Suprapubic skin (tissue), 4 donors: ENCODE data around the gene CDH4. TPM values are rescaled to one million over a fixed set of nuclear protein-coding genes. Genes with fewer than 3 reads are reported as not detected.

Experiments used
- DNase-seq, 2 donors: peaks; one replicate each; pipeline ENCODE4 v3.0.0-alpha.2; 2019; ENCODE audit warnings: low spot score in 2 of 2
- H3K27ac ChIP-seq: fragments of 200-600 bp; sonication (generic); one replicate; pipeline ENCODE4 v1.5.1; 2019
- H3K27me3 ChIP-seq: fragments of 200-600 bp; sonication (generic); one replicate; pipeline ENCODE4 v1.5.1; 2019
- H3K36me3 ChIP-seq: fragments of 200-600 bp; sonication (generic); one replicate; pipeline ENCODE4 v1.5.1; 2019
- H3K4me1 ChIP-seq: fragments of 200-600 bp; sonication (generic); one replicate; pipeline ENCODE4 v1.5.1; 2019
- H3K4me3 ChIP-seq: fragments of 200-600 bp; sonication (generic); one replicate; pipeline ENCODE4 v1.5.1; 2019; ENCODE audit warnings: mild to moderate bottlenecking
- H3K9me3 ChIP-seq: fragments of 200-600 bp; sonication (generic); one replicate; pipeline ENCODE4 v1.5.1; 2019
- EP300 ChIP-seq: sonication (generic); formaldehyde crosslinking; IDR thresholded peaks from one replicate; pipeline ENCODE4 v1.6.1; 2017; ENCODE audit warnings: antibody characterized with exemption
- POLR2A ChIP-seq, 2 donors: fragments of 450-650 bp; IDR thresholded peaks; one replicate each; pipeline ENCODE4 v1.6.1; 2017; ENCODE audit warnings: antibody characterized with exemption in 2 of 2, mild to moderate bottlenecking in 2 of 2, moderate library complexity in 2 of 2
- POLR2AphosphoS5 ChIP-seq, 3 donors: sonication (generic); formaldehyde crosslinking; IDR thresholded peaks; one replicate each; pipeline ENCODE4 v1.6.1; 2017; ENCODE audit warnings: antibody characterized with exemption in 3 of 3
- WGBS: methylation state at CpG from one replicate; pipeline ENCODE4 v1.1.5; 2018; 5-methylcytosine and 5-hydroxymethylcytosine counted together
- total RNA-seq, 4 donors: library from RNA; depleted of rRNA; stranded (reverse); fragments of >200 nt; gene quantifications; one replicate each; pipeline ENCODE4 v1.1.0, GENCODE V29; 2016
- TF ChIP-seq, protein P1 (sequence below), 2 donors: fragments of 200-600 bp in 1 of 2; fragments of 450-650 bp in 1 of 2; sonication (generic) in 1 of 2; IDR thresholded peaks; one replicate each; pipeline ENCODE4 v1.5.1; 2016 to 2019; ENCODE audit warnings: antibody characterized with exemption in 2 of 2, mild to moderate bottlenecking in 1 of 2, moderate library complexity in 1 of 2

The CDH4 gene
- total RNA-seq, 4 donors from 2014 or later: 0.91 to 5.9 (median 2.6) TPM

DNA sequence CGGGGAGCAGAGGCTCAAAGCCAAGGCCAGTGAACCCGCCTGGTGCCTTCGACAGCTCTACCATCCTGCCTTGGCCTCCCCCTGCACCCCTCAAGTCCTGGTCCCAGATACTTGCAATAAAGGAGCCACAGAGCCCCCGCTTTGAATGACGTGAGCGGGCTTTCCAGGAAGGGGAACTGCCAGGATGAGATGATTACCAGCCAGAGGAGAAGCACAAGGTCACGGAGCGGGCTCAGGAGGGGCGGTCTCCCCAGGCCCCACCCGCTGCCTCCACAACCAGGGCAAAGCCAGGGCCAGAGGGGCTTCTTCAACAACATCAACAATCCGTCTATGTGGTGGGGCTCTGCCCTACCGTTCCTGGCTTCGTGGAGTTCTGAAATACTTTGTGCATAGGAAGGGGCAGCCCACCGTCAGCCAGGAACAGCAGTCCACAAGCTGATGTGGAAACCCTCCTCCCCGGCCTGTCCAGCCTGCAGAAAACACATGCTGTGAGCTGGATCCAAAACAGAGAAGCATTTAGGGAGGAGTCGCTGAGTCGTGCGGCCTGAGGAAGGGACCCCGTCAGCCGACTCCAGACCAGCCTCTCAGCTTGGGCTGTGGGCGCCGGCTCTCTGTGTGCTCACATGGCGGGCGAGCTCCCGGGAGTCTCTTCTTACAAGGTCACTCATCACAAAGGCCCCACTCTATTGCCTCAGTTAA, 392.5 kb downstream of the CDH4 start:
- Histone ChIP-seq H3K27me3 (peaks cover 24% of the 10 kb centered on the region), H3K36me3 (no peaks in the 10 kb centered on the region), H3K27ac (no peak overlapping the region), H3K9me3 (peaks cover 4% of the 10 kb centered on the region), H3K4me1 (peaks cover 7% of the 10 kb centered on the region), H3K4me3 (no peak overlapping the region)
- TF ChIP-seq, protein P1, sequence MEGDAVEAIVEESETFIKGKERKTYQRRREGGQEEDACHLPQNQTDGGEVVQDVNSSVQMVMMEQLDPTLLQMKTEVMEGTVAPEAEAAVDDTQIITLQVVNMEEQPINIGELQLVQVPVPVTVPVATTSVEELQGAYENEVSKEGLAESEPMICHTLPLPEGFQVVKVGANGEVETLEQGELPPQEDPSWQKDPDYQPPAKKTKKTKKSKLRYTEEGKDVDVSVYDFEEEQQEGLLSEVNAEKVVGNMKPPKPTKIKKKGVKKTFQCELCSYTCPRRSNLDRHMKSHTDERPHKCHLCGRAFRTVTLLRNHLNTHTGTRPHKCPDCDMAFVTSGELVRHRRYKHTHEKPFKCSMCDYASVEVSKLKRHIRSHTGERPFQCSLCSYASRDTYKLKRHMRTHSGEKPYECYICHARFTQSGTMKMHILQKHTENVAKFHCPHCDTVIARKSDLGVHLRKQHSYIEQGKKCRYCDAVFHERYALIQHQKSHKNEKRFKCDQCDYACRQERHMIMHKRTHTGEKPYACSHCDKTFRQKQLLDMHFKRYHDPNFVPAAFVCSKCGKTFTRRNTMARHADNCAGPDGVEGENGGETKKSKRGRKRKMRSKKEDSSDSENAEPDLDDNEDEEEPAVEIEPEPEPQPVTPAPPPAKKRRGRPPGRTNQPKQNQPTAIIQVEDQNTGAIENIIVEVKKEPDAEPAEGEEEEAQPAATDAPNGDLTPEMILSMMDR (IDR thresholded peaks at IDR 0.05): no peak
- TF ChIP-seq EP300 (no peak), POLR2A (IDR thresholded peaks at IDR 0.05) (no peak), POLR2AphosphoS5 (IDR thresholded peaks at IDR 0.05) (no peak)
- no peak for DNase-seq
- WGBS: 69% methylated on average over 22 of the region's 25 CpGs

DNA sequence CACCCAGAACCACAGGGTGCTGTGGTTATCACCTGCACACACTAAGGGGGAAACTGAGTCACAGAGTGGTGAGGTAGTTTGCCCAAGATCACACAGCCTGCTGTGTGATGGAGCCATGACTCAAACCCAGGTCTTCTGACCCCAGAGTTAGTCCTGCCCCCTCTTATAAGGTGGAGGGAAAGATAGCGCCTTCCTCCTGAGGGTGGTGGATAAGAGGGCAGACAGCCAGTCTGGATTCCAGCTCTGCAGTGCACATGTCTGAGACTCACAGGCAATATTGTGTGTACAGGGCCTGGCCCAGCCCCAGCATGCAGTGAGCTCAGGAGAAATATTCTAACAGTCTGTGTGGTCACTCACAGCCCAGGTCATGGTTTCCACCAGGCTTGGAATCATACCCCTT, 393.7 kb downstream of the CDH4 start:
- no peak for DNase-seq
- H3K27me3 ChIP-seq: peaks cover 21% of the 10 kb centered on the region

DNA sequence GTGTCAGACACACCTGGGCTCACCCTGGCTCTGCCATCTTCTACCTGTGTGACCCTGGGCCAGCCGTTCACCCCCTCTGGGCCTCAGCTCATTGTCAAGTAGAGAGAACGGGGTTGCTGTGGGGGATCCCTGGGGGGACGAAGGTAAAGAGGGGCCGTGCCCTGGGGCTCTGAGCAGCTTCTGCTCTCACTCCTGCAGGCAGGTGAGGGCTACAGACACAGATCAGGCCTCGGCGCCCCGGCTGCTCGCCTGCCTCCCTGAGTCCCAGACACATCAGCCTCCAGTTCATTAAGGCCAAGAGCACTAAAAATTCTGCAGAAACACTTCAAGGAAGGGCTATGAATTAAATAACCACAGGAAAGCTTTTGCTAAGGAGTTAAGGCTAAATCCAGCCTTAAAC, 394.4 kb downstream of the CDH4 start:
- Histone ChIP-seq H3K4me1 (no peaks in the 10 kb centered on the region), H3K36me3 (no peaks in the 10 kb centered on the region), H3K4me3 (no peak overlapping the region), H3K27me3 (peaks cover 16% of the 10 kb centered on the region), H3K27ac (no peak overlapping the region), H3K9me3 (peaks cover 4% of the 10 kb centered on the region)
- DNase-seq: no peak
- TF ChIP-seq POLR2A (IDR thresholded peaks at IDR 0.05) (no peak), POLR2AphosphoS5 (IDR thresholded peaks at IDR 0.05) (no peak), EP300 (no peak)
- TF ChIP-seq, protein P1 (IDR thresholded peaks at IDR 0.05): no peak
- 84% methylated on average over 8 of the region's 8 CpGs for WGBS

More for the DNA sequence above, 393.7 kb downstream of the CDH4 start:
- 67% methylated on average over 1 of the region's 1 CpG for WGBS
- Histone ChIP-seq H3K4me1 (no peaks in the 10 kb centered on the region), H3K4me3 (no peak overlapping the region), H3K36me3 (no peaks in the 10 kb centered on the region), H3K27ac (no peak overlapping the region), H3K9me3 (peaks cover 4% of the 10 kb centered on the region)
- TF ChIP-seq EP300: no peak
- no peak for TF ChIP-seq POLR2AphosphoS5 (IDR thresholded peaks at IDR 0.05)
- no peak for TF ChIP-seq POLR2A (IDR thresholded peaks at IDR 0.05)
- TF ChIP-seq, protein P1 (IDR thresholded peaks at IDR 0.05): no peak

DNA sequence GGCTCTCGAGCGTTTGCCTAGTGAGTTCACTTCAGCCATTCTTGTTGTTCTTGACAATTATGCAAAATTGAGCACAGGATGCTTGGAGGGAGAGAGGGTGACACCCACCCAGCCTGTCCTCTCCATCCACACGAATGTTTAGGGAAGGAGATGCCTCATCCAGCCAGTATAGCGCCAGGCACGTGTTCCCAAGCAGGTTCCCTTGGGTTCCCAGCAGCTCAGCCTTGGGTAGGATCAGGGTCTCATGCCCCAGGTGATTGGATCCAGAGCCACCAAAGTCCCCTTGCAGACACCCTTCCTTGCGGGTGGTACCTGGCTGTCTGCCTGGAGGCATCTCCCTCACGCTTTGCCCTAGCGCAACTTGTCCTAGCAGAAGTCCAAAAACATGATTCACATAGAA, 394.9 kb downstream of the CDH4 start:
- TF ChIP-seq POLR2AphosphoS5 (IDR thresholded peaks at IDR 0.05) (no peak), POLR2A (IDR thresholded peaks at IDR 0.05) (no peak), EP300 (no peak)
- TF ChIP-seq, protein P1 (IDR thresholded peaks at IDR 0.05): no peak
- Histone ChIP-seq H3K36me3 (no peaks in the 10 kb centered on the region), H3K4me1 (no peaks in the 10 kb centered on the region), H3K27ac (no peak overlapping the region), H3K4me3 (no peak overlapping the region), H3K27me3 (peaks cover 19% of the 10 kb centered on the region), H3K9me3 (peaks cover 4% of the 10 kb centered on the region)
- DNase-seq: no peak
- 72% methylated on average over 8 of the region's 8 CpGs for WGBS

DNA sequence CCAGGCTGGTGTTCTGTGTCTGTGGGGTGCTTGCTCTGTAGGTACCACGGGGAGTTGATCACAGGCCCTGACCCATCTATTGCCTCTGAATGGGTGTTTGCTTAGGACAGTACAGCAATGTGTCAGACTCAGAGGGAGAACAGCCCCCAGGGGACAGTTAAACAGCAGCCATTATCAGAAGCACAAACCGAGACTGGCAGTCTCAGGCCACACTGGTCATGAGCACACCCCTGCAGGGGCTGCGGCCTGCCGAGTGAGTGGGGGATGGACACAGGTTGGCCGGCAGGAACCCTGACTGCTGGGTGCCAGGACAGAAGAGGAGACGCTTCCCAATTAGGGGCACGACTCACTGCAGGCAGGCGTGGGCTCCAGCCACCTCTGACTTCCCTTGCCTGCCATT, 395.6 kb downstream of the CDH4 start:
- Histone ChIP-seq H3K27me3 (peaks cover 19% of the 10 kb centered on the region), H3K36me3 (no peaks in the 10 kb centered on the region), H3K27ac (no peak overlapping the region), H3K4me1 (no peaks in the 10 kb centered on the region), H3K4me3 (no peak overlapping the region), H3K9me3 (peaks cover 4% of the 10 kb centered on the region)
- TF ChIP-seq, protein P1 (IDR thresholded peaks at IDR 0.05): no peak
- TF ChIP-seq POLR2A (IDR thresholded peaks at IDR 0.05) (no peak), EP300 (no peak), POLR2AphosphoS5 (IDR thresholded peaks at IDR 0.05) (no peak)
- DNase-seq: no peak
- WGBS: 79% methylated on average over 7 of the region's 8 CpGs
